ENCODE data around the gene TMEM263.

DNA sequence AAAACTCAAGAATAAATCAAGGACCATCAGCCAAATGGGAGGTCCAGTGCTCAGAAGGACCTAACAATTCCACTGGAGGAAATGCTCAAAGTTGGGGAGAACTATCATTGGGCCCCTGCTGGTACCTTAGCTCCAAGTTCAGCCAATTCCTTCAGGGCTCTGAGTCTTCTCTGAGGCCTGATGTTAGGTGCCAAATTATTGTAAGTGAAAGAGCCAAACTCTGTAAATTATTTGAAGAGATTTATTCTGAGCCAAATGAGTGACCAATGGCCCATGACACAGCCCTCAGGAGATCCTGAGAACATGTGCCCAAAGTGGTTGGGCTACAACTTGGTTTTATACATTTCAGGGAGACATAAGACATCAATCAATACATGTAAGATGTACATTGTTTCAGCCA, 8.2 kb upstream of the TMEM263 start:
- no peak for TF ChIP-seq TAF1 (IDR thresholded peaks at IDR 0.05; ENCODE audit: borderline replicate concordance, insufficient read depth, low read length)
- TF ChIP-seq, protein P1, sequence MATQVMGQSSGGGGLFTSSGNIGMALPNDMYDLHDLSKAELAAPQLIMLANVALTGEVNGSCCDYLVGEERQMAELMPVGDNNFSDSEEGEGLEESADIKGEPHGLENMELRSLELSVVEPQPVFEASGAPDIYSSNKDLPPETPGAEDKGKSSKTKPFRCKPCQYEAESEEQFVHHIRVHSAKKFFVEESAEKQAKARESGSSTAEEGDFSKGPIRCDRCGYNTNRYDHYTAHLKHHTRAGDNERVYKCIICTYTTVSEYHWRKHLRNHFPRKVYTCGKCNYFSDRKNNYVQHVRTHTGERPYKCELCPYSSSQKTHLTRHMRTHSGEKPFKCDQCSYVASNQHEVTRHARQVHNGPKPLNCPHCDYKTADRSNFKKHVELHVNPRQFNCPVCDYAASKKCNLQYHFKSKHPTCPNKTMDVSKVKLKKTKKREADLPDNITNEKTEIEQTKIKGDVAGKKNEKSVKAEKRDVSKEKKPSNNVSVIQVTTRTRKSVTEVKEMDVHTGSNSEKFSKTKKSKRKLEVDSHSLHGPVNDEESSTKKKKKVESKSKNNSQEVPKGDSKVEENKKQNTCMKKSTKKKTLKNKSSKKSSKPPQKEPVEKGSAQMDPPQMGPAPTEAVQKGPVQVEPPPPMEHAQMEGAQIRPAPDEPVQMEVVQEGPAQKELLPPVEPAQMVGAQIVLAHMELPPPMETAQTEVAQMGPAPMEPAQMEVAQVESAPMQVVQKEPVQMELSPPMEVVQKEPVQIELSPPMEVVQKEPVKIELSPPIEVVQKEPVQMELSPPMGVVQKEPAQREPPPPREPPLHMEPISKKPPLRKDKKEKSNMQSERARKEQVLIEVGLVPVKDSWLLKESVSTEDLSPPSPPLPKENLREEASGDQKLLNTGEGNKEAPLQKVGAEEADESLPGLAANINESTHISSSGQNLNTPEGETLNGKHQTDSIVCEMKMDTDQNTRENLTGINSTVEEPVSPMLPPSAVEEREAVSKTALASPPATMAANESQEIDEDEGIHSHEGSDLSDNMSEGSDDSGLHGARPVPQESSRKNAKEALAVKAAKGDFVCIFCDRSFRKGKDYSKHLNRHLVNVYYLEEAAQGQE (IDR thresholded peaks at IDR 0.05; ENCODE audit: insufficient read depth in 1 of 2, low read depth in 2 of 2, low read length in 2 of 2): no peak
- no peak for TF ChIP-seq POLR2AphosphoS5 (IDR thresholded peaks at IDR 0.05; ENCODE audit: low read depth, low read length)
- TF ChIP-seq SIN3A (IDR thresholded peaks at IDR 0.05; ENCODE audit: borderline replicate concordance, insufficient read depth, low read length): no peak
- TF ChIP-seq FOXP2 (optimal IDR thresholded peaks at IDR 0.05; ENCODE audit: borderline replicate concordance, extremely low read depth, extremely low read length, insufficient read depth): no peak
